ENCODE results near the gene KCNJ14.
"Not testable (repeated sequence)": the region's sequence is repeated elsewhere in the genome, so short reads cannot be mapped to it uniquely, and the experiment has no call there.

KCNJ14 gene

DNA sequence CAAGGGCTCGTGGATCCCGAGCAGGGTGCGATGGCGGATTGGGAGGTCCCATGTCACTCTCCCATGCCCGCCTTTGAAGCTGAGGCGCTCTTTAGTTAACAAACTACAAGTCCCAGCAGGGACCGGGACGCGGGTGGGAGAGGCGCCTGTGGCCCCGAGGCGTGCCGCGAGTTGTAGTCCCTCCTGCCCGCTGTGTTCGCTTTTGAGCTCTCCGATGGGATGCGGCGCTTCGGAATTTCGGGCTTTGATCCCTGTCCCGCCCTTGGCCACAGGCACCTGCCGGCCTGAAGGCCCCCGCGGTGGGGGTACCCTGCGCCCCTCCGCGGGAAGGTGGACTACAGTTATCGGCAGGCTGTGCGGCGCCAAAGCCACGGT, 24.8 kb downstream of the KCNJ14 start:
- DNase-seq (ENCODE audit: low spot score) = no peak
- no peak for TF ChIP-seq CTCF (IDR thresholded peaks at IDR 0.05; ENCODE audit: extremely low read depth, insufficient read depth, missing control alignments)
- in situ Hi-C loops (cut with MboI; ENCODE audit: low pct_unique_long_range_greater_than_20kb, low sequenced_read_pairs, unreplicated experiment) = no loop called here

DNA sequence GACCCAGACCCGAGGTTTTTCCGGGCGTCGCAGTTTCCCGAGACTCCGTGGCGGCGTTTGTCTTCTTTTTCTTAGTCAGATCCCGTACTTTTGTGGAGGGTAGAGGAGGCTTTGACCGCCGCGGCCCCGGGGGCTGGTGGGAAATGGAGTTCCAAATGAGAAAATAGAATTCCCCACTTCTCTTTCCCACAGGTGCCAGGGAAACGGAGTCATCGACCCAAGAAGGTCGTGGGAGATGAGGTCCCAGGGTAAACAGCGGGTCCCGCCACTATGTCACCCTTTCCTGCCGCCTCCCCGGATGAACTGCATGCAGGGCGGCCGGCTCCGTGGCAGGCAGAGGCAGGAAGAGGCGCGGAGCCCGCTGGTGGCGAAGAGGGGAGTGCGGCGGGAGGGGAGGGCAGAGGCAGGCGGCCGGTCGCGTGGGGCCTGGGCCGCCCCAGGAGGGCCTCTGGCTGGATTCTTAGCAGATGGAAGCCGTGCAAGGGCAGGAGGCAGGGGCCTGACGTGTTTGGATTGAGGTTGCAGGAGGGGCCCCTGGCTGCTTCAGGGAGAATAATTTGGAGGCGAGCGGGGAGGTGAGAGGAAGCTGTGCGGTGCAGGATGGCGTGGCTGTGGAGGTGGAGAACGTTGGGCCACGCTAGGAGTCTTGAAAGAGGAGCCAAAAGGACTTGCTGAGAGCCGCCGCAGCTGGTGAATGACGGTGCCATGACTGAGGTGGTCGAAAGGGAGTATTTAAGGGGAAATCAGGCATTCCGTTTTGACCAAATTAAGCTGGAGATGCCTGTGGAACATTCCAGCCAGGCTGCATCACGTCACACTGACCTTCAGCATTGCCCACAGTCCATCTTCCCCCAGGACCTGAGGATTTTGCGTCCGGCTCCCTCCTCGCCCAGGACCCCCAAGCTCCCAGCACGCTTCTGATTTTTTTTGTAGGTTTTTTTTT, 25.5 kb downstream of the KCNJ14 start:
- DNase-seq (ENCODE audit: low spot score) = no peak
- in situ Hi-C loops (cut with MboI; ENCODE audit: low pct_unique_long_range_greater_than_20kb, low sequenced_read_pairs, unreplicated experiment) = no loop called here
- no peak for TF ChIP-seq CTCF (IDR thresholded peaks at IDR 0.05; ENCODE audit: extremely low read depth, insufficient read depth, missing control alignments)

DNA sequence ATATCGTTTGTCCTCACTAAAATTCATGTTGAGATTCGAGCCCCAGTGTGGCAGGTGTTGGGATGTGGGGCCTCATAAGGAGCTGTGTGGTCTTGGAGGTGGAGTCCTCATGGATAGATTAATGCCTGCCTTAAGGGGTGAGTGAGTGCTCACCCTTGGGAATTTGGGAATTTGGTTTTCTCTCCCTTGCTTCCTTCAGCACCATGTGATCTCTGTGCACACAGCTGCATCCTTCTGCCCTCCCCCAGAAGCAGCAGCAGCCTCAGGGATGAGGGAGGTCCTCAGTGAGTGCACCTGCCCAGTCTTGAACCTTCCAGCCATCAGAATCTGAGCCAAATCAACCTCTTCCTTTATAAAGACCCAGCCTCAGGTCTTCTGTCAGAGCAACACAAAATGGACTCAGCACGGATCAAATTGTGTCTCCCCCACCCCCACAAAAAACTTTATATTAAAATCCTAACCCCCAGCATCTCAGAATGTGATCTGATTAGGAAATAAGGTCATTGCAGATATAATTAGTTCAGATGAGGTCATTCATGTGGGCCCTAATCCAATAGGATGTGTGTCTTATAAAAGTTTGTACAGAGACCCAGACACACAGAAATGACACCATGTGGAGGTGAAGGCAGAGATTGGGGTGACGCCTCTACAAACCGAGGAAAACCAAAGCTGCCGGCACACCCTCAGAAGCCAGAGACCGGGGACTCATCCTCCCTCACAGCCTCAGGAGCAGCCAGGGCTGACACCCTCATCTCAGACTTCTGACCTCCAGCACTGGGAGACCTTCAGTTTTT, 26.7 kb downstream of the KCNJ14 start:
- no peak for DNase-seq (ENCODE audit: low spot score)
- no peak for TF ChIP-seq CTCF (IDR thresholded peaks at IDR 0.05; ENCODE audit: extremely low read depth, insufficient read depth, missing control alignments)
- in situ Hi-C loops (cut with MboI; ENCODE audit: low pct_unique_long_range_greater_than_20kb, low sequenced_read_pairs, unreplicated experiment) = no loop called here

GRCh38 chr19:48483301-48483700, 27.9 kb downstream of the KCNJ14 start:
- no peak for DNase-seq (ENCODE audit: low spot score)
- in situ Hi-C loops (cut with MboI; ENCODE audit: low pct_unique_long_range_greater_than_20kb, low sequenced_read_pairs, unreplicated experiment) = no loop called here
- TF ChIP-seq CTCF (IDR thresholded peaks at IDR 0.05; ENCODE audit: extremely low read depth, insufficient read depth, missing control alignments) = no peak

- TF ChIP-seq CTCF (IDR thresholded peaks at IDR 0.05; ENCODE audit: extremely low read depth, insufficient read depth, missing control alignments) = no peak
- in situ Hi-C loops (cut with MboI; ENCODE audit: low pct_unique_long_range_greater_than_20kb, low sequenced_read_pairs, unreplicated experiment) = no loop called here
- no peak for DNase-seq (ENCODE audit: low spot score)
These were observed 29.0 kb downstream of the KCNJ14 start for GRCh38 chr19:48484247-48484893.

- DNase-seq (ENCODE audit: low spot score) = no peak
- TF ChIP-seq CTCF (IDR thresholded peaks at IDR 0.05; ENCODE audit: extremely low read depth, insufficient read depth, missing control alignments) = no peak
- in situ Hi-C loops (cut with MboI; ENCODE audit: low pct_unique_long_range_greater_than_20kb, low sequenced_read_pairs, unreplicated experiment) = no loop called here
These were observed 29.7 kb downstream of the KCNJ14 start for GRCh38 chr19:48484931-48485612.

- in situ Hi-C loops (cut with MboI; ENCODE audit: low pct_unique_long_range_greater_than_20kb, low sequenced_read_pairs, unreplicated experiment); DNase-seq (ENCODE audit: low spot score): not testable (repeated sequence)
These were observed 31.3 kb downstream of the KCNJ14 start for GRCh38 chr19:48486706-48487105.
